CD4-positive, alpha-beta T cell treated with Interleukin-17A for 1 hour (primary cell): ENCODE data around the gene CD70.
"Not testable (repeated sequence)": the region's sequence is repeated elsewhere in the genome, so short reads cannot be mapped to it uniquely, and the experiment has no call there.

Experiments used
- DNase-seq: peaks from one replicate; pipeline ENCODE4 v3.0.0-alpha.2; 2020

The CD70 gene

GRCh38 chr19:6597471-6598253 lies 6.7 kb upstream of the CD70 start:
- DNase-seq, result not testable (repeated sequence)

- DNase-seq, result no peak
Measured at GRCh38 chr19:6596621-6597020, 5.7 kb upstream of the CD70 start.

- no peak for DNase-seq
Measured at GRCh38 chr19:6593651-6594416, 2.9 kb upstream of the CD70 start.

GRCh38 chr19:6590258-6590826 lies 608 bp downstream of the CD70 start:
- no peak for DNase-seq

- no peak for DNase-seq
Measured at GRCh38 chr19:6589711-6590257, 1.2 kb downstream of the CD70 start.

- no peak for DNase-seq
Measured at GRCh38 chr19:6588508-6589345, 2.2 kb downstream of the CD70 start.

- no peak for DNase-seq
Measured at GRCh38 chr19:6587998-6588507, 2.9 kb downstream of the CD70 start.

GRCh38 chr19:6587093-6587820 lies 3.7 kb downstream of the CD70 start:
- peak; percentile 13 for DNase-seq

- DNase-seq, result no peak
Measured at GRCh38 chr19:6586726-6587092, 4.2 kb downstream of the CD70 start.

- no peak for DNase-seq
Measured at GRCh38 chr19:6586056-6586455, 4.9 kb downstream of the CD70 start.

- DNase-seq, result not testable (repeated sequence)
Measured at GRCh38 chr19:6582515-6583484, 8.2 kb downstream of the CD70 start.

- DNase-seq, result no peak
Measured at GRCh38 chr19:6580313-6580712, 10.6 kb downstream of the CD70 start.

- no peak for DNase-seq
Measured at GRCh38 chr19:6579450-6580178, 11.3 kb downstream of the CD70 start.

- peak; percentile 49 for DNase-seq
Measured at GRCh38 chr19:6577476-6578125, 13.3 kb downstream of the CD70 start.

- no peak for DNase-seq
Measured at GRCh38 chr19:6576869-6577475, 14.0 kb downstream of the CD70 start.

GRCh38 chr19:6573350-6573749 lies 17.6 kb downstream of the CD70 start:
- no peak for DNase-seq

GRCh38 chr19:6572217-6572616 lies 18.7 kb downstream of the CD70 start:
- DNase-seq, result no peak

- no peak for DNase-seq
Measured at GRCh38 chr19:6571167-6571566, 19.8 kb downstream of the CD70 start.

- no peak for DNase-seq
Measured at GRCh38 chr19:6570764-6571163, 20.2 kb downstream of the CD70 start.
